ENCODE data around the gene MRPS5. TPM values are rescaled to one million over a fixed set of nuclear protein-coding genes. Genes with fewer than 3 reads are reported as not detected.

MRPS5 gene
- total RNA-seq, 1 donor from 2014 or later, result 67.9 TPM

Other genes with a start within 250 kb of the MRPS5 start
- gene MAL, start 96.1 kb downstream of the MRPS5 start, total RNA-seq, result not detected in 2 replicates
- 10.2 TPM in 2 replicates for gene ZNF514, start 38.0 kb upstream of the MRPS5 start, total RNA-seq
- gene ZNF2, start 44.0 kb upstream of the MRPS5 start, total RNA-seq, result 6.7 and 9.4 TPM in 2 replicates
- gene ZNF892, start 85.7 kb upstream of the MRPS5 start, total RNA-seq, result 5.1 and 8.6 TPM in 2 replicates
- gene PROM2, start 152.6 kb upstream of the MRPS5 start, total RNA-seq, result 0.07 and 0.14 TPM in 2 replicates
- 0.33 and 0.35 TPM in 2 replicates for gene KCNIP3, start 175.5 kb upstream of the MRPS5 start, total RNA-seq

Data from pulmonary artery endothelial cell (primary cell).